Measurements from ENCODE around the gene LAMA2.

The LAMA2 gene

GRCh38 chr6:129188306-129188705 is 305.4 kb downstream of the LAMA2 start:
- no peak for DNase-seq

- no peak for DNase-seq
Measured at GRCh38 chr6:129188795-129189194, 305.9 kb downstream of the LAMA2 start.

GRCh38 chr6:129189266-129189665 is 306.3 kb downstream of the LAMA2 start:
- no peak for DNase-seq

GRCh38 chr6:129191235-129191634 is 308.3 kb downstream of the LAMA2 start:
- no peak for DNase-seq

- DNase-seq = no peak
Measured at GRCh38 chr6:129192458-129192989, 309.6 kb downstream of the LAMA2 start.

- no peak for DNase-seq
Measured at GRCh38 chr6:129194306-129194941, 311.5 kb downstream of the LAMA2 start.

GRCh38 chr6:129195161-129195560 is 312.2 kb downstream of the LAMA2 start:
- DNase-seq = no peak

- no peak for DNase-seq
Measured at GRCh38 chr6:129195643-129196042, 312.7 kb downstream of the LAMA2 start.

- DNase-seq = no peak
Measured at GRCh38 chr6:129197154-129197553, 314.2 kb downstream of the LAMA2 start.

- no peak for DNase-seq
Measured at GRCh38 chr6:129200151-129200550, 317.2 kb downstream of the LAMA2 start.

- DNase-seq = no peak
Measured at GRCh38 chr6:129203190-129203900, 320.4 kb downstream of the LAMA2 start.

GRCh38 chr6:129206821-129207220 is 323.9 kb downstream of the LAMA2 start:
- DNase-seq = no peak

GRCh38 chr6:129207832-129208231 is 324.9 kb downstream of the LAMA2 start:
- no peak for DNase-seq

GRCh38 chr6:129208415-129209034 is 325.6 kb downstream of the LAMA2 start:
- DNase-seq = no peak

- no peak for DNase-seq
Measured at GRCh38 chr6:129209355-129209754, 326.4 kb downstream of the LAMA2 start.

GRCh38 chr6:129210684-129211083 is 327.7 kb downstream of the LAMA2 start:
- no peak for DNase-seq

GRCh38 chr6:129211626-129212025 is 328.7 kb downstream of the LAMA2 start:
- no peak for DNase-seq

- DNase-seq = no peak
Measured at GRCh38 chr6:129212081-129212480, 329.1 kb downstream of the LAMA2 start.

GRCh38 chr6:129215246-129215645 is 332.3 kb downstream of the LAMA2 start:
- no peak for DNase-seq

- no peak for DNase-seq
Measured at GRCh38 chr6:129215916-129216520, 333.1 kb downstream of the LAMA2 start.

GRCh38 chr6:129217701-129218100 is 334.8 kb downstream of the LAMA2 start:
- no peak for DNase-seq

GRCh38 chr6:129233458-129234134 is 350.7 kb downstream of the LAMA2 start:
- no peak for DNase-seq
